Mesothelial cell of epicardium (in vitro differentiated cells): ENCODE measurements around the gene PRKACA. TPM values are rescaled to one million over a fixed set of nuclear protein-coding genes. Genes with fewer than 3 reads are reported as not detected.

ENCODE experiments used
- DNase-seq, 2 experiments: peaks; one replicate each; pipeline ENCODE4 v3.0.0; 2021; ENCODE audit warnings: low spot score in 2 of 2; ENCODE audit not compliant: unreplicated experiment in 2 of 2
- H3K27ac Mint-ChIP-seq: 2 replicates; pipeline ENCODE4 v1.8.0; 2021; ENCODE audit warnings: mixed read lengths
- H3K27me3 Mint-ChIP-seq: 2 replicates; pipeline ENCODE4 v1.8.0; 2021; ENCODE audit warnings: low read depth, mixed read lengths
- H3K36me3 Mint-ChIP-seq: 2 replicates; pipeline ENCODE4 v1.8.0; 2021; ENCODE audit warnings: mixed read lengths
- H3K4me1 Mint-ChIP-seq: 2 replicates; pipeline ENCODE4 v1.8.0; 2021; ENCODE audit warnings: mixed read lengths
- H3K4me3 Mint-ChIP-seq: 2 replicates; pipeline ENCODE4 v1.8.0; 2021; ENCODE audit warnings: mild to moderate bottlenecking, moderate library complexity, mixed read lengths
- H3K9me3 Mint-ChIP-seq: 2 replicates; pipeline ENCODE4 v1.8.0; 2021; ENCODE audit warnings: mixed read lengths
- total RNA-seq: library from RNA; stranded (reverse); gene quantifications from 3 replicates; pipeline ENCODE4 v1.2.1, GENCODE V29; 2021
- TF ChIP-seq, protein P1 (sequence below): fragments of 200-600 bp; sonication (generic); IDR thresholded peaks from one replicate; pipeline ENCODE4 v1.5.0; 2021; ENCODE audit warnings: antibody characterized with exemption; ENCODE audit not compliant: unreplicated experiment

PRKACA gene
- total RNA-seq, 1 donor from 2014 or later: 80.9 TPM

- TF ChIP-seq, protein P1, sequence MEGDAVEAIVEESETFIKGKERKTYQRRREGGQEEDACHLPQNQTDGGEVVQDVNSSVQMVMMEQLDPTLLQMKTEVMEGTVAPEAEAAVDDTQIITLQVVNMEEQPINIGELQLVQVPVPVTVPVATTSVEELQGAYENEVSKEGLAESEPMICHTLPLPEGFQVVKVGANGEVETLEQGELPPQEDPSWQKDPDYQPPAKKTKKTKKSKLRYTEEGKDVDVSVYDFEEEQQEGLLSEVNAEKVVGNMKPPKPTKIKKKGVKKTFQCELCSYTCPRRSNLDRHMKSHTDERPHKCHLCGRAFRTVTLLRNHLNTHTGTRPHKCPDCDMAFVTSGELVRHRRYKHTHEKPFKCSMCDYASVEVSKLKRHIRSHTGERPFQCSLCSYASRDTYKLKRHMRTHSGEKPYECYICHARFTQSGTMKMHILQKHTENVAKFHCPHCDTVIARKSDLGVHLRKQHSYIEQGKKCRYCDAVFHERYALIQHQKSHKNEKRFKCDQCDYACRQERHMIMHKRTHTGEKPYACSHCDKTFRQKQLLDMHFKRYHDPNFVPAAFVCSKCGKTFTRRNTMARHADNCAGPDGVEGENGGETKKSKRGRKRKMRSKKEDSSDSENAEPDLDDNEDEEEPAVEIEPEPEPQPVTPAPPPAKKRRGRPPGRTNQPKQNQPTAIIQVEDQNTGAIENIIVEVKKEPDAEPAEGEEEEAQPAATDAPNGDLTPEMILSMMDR: no peak
- no peak overlapping the region for H3K4me3 Mint-ChIP-seq
- no peak for DNase-seq
- peaks cover 4% of the 10 kb centered on the region for H3K36me3 Mint-ChIP-seq
- H3K27ac Mint-ChIP-seq: no peak overlapping the region
- no peaks in the 10 kb centered on the region for H3K27me3 Mint-ChIP-seq
- H3K4me1 Mint-ChIP-seq: peaks cover 17% of the 10 kb centered on the region
- no peaks in the 10 kb centered on the region for H3K9me3 Mint-ChIP-seq
Measured at GRCh38 chr19:14162871-14163297, 45.3 kb upstream of the PRKACA start.

GRCh38 chr19:14161305-14161704, 43.7 kb upstream of the PRKACA start:
- TF ChIP-seq, protein P1: no peak
- Mint-ChIP-seq H3K9me3 (no peaks in the 10 kb centered on the region), H3K4me1 (peaks cover 5% of the 10 kb centered on the region), H3K36me3 (peaks cover 8% of the 10 kb centered on the region), H3K4me3 (no peak overlapping the region), H3K27me3 (no peaks in the 10 kb centered on the region), H3K27ac (no peak overlapping the region)
- no peak for DNase-seq

DNA sequence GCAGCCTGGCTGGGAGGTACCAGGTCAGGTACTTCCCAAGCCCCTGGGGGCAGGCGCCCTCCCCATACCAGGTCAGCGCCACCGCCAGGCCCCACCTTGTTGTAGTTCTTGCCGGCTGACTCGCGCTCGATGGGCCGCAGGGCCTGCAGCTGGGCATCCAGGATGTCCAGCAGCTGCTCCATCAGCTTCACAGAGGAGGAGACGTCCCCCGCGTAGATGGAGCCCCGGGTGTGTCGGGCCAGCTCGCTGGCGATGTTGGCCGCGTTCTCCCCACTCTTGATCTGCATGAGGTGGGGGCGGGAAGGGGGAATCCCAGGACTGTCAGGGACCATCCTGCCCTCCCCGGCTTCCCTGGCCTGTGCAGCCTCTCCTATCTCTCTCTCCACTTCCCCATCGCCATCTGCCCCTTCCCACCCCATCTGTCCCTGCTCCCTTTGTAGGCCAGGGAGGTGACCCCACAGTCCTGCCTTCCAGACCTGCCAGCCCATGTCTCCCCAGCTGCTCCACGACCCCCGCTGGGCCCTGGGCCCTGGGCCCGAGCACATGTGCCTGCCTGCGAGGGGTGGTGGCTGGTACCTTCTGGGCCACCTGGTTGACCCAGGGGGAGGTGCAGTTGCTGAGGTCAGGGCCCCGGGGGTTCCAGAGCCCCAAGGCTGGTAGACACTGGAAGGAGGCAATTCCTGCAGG, 42.6 kb upstream of the PRKACA start:
- Mint-ChIP-seq H3K36me3 (peaks cover 12% of the 10 kb centered on the region), H3K9me3 (no peaks in the 10 kb centered on the region), H3K4me1 (no peaks in the 10 kb centered on the region), H3K27ac (no peak overlapping the region), H3K4me3 (no peak overlapping the region), H3K27me3 (no peaks in the 10 kb centered on the region)
- DNase-seq: no peak
- TF ChIP-seq, protein P1: no peak

- Mint-ChIP-seq H3K9me3 (no peaks in the 10 kb centered on the region), H3K36me3 (peaks cover 17% of the 10 kb centered on the region), H3K4me3 (no peak overlapping the region), H3K27ac (no peak overlapping the region), H3K4me1 (no peaks in the 10 kb centered on the region), H3K27me3 (no peaks in the 10 kb centered on the region)
- DNase-seq: no peak
- TF ChIP-seq, protein P1: no peak
Measured at GRCh38 chr19:14159059-14159458, 41.5 kb upstream of the PRKACA start.

DNA sequence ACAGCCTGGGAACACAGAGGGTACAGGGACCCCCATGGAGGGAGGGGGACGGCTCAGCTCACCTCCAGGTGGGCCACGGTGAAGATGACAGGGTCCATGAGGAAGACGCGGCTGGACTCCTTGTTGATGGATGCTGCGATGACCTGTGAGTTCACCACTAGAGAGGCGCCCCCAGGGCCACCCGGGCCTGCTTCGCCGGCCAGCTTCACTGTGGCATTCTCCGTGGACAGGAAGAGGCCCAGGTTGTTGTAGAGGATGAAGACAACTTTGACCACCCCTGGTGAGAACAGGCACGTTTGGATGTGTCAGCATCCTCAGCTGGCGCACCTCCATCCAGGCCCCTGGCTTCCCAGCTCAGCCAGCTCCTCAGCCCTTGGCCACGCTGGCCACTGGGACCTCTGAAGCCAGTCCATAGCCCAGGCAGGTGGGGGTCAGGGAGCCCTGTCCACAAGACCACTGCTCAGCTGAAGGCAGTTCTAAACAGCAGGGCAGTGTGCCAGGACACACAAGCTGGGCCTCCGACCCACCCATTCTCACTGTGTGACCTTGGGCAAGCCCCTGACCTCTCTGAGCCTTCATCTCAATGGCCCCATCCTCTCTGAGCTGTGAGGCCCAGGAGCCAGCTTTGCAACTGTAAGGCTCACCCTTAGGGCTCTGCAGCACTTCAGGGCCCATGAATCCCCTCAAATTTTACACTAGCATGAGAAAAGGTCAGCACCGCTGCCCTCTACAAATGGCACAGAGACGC, 40.9 kb upstream of the PRKACA start:
- Mint-ChIP-seq H3K27me3 (no peaks in the 10 kb centered on the region), H3K27ac (no peak overlapping the region), H3K4me3 (no peak overlapping the region), H3K36me3 (peaks cover 18% of the 10 kb centered on the region), H3K9me3 (no peaks in the 10 kb centered on the region), H3K4me1 (no peaks in the 10 kb centered on the region)
- TF ChIP-seq, protein P1: no peak
- no peak for DNase-seq
